NCI-H345 treated with DMSO at 0.1 percent for 48 hours (cell line): ENCODE results near the gene SLC66A1.
A peak's percentile ranks its signal among the peaks of the same experiment; 100 is the strongest.

Experiments
- DNase-seq: peaks from one replicate; lab custom pipeline; 2025; ENCODE audit not compliant: unreplicated experiment; lab: John Stamatoyannopoulos, UW

SLC66A1 gene

DNA sequence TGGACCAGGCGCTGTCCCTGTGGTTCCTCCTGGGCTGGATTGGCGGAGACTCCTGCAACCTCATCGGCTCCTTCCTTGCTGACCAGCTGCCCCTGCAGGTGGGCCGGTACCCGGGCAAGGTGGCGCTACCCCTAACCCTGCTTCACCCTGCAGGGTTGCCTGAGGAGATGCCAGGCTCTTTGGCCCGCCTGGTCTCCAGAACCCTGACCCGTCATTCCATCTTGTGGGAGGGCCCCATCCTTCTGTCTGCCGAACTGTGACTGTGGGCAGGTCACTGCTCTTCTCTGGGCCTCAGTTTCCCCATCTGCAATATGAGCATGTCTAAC is 12.5 kb downstream of the SLC66A1 start:
- DNase-seq: no peak

DNA sequence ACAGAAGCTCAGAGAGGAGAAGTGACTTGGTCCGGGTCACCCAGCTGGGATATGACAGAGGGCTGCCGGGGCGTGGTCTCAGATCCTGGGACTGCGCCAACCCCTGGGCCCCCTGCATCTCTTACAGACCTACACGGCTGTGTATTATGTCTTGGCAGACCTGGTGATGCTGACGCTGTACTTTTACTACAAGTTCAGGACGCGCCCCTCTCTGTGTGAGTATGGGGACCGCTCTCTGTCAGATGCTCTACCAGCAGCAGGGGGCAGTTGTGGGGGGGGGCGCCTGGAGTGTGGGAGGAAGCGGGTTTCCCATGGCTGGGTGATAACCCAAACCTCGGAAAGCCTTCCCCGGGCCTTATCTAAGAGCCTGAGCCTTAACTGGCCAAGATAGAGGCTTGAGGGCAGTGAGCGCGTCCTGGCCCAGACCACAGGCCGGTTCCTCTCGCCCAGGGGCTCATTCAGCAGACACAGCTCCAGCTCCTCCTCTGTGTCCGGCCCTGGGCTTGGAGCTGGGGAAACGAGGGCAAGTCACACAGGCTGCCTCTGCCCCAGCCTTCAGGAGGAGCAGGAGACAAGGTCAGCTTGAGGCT is 13.3 kb downstream of the SLC66A1 start:
- no peak for DNase-seq

DNA sequence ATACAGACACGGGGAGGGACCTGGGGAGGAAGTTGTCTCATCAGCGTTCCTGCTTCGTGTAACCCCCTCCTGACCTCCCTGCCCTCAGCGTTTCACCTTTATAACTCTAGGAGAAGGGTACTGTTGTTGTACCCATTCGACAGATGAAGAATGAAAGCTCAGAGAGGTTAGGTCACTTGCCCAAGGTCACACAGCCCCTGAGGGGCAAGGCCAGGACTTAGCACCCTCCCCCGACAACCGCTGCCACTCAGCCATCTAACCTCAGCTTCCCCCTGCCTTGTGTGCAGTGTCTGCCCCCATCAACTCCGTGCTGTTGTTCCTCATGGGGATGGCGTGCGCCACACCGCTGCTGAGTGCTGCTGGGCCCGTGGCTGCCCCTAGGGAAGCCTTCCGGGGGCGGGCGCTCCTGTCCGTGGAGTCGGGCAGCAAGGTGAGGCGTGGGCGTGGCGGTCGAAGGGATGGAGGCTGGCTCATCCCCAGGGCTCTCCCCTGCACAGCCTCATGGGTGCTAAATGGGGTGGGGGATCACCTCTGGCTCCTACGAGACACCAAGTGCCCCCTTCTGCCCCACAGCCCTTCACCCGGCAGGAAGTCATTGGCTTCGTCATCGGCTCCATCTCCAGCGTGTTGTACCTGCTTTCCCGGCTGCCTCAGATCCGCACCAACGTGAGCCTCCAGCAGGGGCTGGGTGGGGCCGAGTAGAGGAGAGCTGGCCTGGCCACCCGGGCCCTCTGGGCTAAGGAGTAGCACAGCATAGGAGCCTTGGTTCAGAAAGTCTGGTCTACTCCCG is 14.0 kb downstream of the SLC66A1 start:
- no peak for DNase-seq

DNA sequence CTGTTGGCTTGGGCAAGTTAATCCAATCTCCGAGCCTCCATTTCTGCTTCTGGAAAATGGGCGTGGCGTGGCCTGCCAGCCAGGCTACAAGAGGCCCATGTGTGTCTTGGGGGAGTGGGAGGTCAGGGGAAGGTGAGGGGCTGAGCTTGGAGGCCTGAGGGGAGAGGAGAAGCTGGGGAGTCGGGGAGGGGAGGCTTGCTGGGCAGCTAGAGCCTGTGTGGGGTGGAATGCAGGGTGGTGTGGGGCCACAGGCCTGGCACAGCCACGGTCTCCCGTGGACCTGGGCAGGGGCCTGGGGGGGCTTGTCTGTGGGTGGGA is 14.6 kb downstream of the SLC66A1 start:
- DNase-seq: no peak

DNA sequence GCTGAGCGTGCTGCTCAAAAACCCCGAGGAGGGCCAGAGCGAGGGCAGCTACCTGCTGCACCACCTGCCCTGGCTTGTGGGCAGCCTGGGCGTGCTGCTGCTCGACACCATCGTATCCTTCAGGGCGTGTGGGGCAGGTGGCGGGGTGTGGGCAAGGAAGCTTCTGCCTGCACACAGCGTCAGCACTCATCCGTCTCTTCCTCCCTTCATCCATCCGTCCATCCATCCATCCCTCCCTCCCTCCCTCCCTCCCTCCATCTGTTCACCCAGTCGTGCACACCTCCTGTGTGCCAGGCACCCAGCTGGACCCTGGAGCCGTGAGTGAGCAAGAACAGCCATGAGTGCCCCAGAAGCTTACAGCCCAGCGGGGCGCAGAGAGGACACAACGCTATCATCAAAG is 15.2 kb downstream of the SLC66A1 start:
- no peak for DNase-seq

DNA sequence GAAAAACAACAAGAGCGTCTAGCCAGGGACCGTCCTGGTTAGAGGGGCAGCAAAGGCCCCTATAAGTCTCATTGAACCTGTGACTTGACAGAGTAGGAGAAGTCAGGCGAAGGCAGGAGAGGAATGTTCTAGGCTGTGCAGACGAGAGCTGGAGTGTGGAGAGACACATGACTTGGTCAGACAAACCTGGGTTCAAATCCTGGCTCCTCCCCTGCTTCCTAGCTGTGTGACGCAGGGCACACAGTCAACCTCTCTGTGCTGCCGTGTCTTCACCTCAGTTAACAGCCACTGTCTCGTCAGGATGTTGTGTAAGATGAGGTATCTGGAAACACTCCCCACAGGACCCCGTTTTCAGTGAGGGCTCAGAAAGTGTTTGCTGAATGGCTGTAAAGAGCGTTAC is 15.6 kb downstream of the SLC66A1 start:
- DNase-seq: no peak

DNA sequence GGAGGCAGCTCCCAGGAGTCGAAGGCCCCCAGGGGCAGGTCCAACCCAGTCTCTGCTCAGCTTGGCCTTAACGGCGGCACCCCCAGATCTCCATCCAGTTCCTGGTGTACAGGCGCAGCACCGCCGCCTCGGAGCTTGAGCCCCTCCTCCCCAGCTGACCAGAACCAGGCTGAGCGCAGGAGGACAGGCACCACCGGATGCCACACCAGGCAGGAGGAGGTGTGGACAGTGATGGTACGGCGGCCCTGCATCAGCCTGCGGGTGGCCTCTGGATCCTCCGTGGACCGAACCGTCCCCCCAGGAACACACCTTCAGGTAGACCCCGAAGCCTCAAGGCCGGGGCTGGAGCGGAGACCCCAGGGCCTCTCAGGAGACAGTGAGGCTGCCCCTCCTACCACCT is 16.4 kb downstream of the SLC66A1 start:
- no peak for DNase-seq

DNA sequence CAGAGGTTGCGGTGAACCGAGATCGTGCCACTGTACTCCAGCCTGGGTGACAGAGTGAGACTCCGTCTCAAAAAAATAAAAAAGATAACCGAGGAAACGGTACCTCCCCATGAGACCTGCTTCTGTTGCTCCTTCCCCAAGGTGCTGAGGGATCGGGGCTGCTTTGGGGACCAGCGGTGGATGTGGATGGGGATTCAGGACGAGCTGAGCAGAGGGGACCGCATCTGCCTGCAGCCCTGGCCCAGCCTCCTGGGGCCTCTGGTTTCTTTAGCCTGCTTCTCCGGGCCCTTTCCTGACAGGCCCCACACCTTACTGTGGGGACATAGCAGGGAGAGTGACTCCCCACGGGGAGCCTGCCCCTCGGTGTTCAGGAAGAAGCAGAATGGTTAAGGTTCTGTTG is 17.1 kb downstream of the SLC66A1 start:
- DNase-seq: no peak

DNA sequence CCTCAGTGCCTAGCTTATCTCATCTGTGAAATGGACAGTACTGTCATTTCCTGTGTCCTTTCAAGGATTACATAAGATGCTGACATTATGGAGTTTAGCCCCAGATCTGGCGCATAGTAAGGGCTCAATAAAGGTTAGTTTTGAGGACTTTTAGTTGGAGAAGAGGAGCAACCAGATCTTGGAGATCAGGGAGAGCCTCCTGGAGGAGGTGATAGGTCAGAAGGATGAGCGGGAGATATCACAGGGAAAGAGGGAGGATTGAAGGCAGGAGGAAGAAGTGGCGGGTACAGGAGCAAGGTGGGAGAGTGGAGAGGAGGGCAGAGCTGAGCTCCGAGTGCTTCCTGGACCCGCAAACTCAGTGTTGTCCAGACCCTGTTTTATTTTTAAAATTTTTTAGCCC is 17.5 kb downstream of the SLC66A1 start:
- DNase-seq: no peak

DNA sequence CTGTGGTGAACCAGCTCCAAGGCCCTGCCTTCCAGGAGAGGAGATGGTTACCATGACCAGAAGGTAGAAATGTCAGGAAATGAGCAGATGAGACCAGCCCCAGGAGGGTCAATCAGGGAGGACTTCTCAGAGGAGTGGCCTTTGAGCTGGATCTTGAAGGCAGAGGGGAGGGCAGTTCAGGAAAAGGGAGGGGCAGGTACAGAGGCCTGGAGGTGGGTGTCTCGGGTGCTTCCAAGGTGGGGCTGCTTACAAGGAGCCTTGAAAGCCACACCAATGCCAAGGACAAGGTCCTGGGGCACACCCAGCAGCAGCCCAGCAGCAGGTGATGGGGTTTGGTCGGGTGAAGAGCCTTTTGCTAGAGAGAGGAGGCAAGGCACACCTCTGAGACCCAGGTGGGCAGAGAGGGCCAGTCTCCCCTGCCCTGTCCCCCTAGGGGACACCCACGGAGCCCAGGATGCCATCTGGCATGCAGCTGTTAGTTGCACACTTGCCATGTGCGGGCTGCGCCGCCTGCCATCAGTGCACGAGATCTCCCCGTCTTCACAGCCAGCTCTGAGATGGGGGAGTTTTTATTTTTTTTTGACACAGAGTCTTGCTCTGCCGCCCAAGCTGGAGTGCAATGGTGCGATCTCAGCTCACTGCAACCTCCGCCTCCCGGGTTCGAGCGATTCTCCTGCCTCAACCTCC is 18.5 kb downstream of the SLC66A1 start:
- no peak for DNase-seq

DNA sequence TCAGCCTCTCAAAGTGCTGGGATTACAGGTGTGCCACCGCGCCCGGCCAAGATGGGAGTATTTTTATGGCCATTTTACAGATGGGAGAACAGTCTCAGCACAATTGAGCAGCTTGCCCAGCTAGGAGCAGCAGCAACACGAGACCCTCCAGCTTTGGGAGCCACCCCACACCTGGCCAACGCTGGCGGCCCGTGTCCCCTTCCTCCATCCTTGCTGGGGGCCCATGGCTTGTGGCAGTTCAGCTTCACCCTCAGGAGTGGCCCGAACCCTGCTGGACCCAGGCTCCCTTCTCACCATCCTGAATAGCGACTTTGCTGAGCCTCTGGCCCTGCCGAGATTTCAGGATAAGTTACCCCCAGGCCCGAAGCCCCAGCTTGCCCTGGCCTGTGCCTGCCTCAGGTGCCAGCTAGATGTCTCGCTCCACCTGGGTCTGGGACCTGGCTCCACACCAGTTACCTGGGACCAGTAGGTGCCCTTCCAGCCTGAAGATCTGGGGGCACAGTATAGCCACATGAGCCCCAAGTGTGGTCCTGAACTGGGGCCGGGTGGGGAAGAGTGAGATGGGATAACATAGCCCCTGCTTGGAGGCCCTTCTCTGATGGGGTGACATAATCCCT is 19.2 kb downstream of the SLC66A1 start:
- DNase-seq: no peak

DNA sequence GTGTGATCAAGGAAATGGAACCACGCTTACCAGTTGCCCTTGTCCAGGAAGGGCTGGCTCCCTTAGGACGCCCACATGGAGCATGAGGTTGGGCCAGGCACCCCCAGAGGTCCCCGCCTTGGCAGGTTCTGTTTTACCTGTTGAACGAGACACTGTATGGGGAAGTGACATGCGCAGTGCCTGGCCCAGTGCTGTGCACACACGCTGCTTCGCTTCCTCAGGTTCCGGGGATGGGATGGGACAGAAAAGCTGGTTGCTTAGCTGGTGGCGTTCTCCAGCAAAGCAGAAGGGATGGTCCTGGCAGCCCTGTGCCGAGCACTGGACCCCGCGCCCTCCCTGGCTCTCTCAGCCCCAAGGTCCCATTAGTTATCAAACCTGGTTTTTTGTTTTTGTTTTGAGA is 20.7 kb downstream of the SLC66A1 start:
- DNase-seq: no peak

DNA sequence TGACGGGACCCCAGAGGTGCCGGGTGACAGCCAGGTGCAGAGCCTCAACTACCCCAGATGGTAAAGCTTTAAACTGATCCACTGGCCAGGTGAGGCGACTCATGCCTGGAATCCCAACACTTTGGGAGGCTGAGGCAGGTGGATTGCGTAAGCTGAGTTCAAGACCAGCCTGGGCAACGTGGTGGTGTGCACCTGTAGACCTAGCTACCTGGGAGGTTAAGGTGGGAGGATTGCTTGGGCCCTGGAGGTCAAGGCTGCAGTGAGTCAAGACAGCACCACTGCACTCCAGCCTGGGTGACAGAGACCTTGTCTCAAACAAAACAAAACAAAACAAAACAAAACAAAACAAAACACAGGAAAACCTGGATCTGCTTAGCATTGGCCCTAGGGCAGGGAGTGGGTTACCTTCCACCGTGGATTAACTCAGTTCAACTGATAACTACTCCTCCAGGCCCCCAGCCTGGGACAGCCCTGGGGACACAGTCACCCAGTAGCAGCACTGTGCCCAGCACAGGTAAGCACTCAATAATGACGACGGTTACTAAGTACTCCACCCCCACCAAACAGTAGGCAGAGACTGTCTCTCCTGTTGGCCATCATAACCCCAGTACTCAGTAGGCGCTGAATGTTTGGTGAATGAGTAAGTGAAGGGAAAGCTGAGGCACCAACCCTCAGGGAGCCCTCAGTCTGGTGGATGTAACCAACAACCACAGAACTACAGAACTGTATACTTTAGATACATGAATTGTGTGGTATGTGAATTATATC is 21.6 kb downstream of the SLC66A1 start:
- no peak for DNase-seq

DNA sequence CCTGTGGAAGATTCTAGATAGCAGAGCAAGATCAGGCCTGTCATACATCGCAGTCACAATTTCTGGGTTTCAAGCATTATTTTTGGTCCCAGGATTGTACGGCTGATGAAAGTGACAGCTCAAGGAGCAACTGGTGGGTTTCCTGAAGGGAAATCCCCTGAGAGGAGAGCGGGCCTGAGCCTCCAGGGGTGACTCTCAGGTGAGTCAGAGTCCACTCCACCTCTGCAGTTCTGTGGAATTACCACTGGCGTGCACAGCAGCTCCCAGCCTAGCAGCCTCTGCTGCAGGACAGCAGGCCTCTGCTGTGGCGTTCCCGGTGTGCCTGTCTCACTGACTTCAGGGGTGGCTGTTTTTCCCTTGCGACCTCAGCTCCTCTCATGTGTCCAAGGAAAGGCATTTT is 24.4 kb downstream of the SLC66A1 start:
- no peak for DNase-seq

DNA sequence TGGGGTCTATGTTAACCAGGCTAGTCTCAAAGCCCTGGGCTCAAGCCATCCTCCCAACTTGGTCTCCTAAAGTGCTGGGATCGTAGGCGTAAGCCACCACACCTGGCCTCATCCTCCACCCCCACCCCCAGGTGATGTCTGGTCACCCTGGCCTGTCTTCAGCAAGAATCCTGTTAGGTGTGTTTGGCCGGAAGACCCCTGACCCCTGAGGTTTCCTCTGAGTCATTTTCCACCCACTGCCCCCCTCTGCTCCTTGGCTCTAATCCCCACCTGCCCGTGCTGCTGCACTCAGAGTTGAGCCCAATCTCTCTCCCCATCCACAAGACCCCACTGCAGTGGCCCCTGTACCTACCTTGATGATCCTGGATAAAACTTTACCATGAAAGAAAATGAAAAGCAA is 25.2 kb downstream of the SLC66A1 start:
- DNase-seq: no peak

DNA sequence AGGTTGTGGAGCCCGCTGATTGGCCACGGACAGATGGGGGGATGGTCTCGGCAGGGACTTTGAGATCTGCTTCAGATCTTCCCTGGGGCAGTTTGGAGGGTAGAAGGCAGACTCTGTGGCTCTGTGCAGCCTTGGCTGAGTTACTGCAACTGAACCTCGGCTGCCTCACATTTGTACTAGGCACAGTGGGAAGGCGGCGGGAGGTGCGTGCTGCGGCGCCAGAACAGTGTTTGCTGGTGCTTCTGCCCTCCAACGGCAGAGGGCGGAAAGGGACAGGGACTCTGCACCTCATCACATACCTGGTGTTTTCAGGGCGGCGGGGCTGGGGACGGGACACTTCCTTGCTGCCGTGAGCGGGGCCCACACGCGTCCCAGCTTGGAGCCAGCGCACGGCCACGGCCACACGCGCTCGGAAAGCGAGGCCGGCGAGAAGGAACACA is 26.2 kb downstream of the SLC66A1 start:
- peak; percentile 58 for DNase-seq

DNA sequence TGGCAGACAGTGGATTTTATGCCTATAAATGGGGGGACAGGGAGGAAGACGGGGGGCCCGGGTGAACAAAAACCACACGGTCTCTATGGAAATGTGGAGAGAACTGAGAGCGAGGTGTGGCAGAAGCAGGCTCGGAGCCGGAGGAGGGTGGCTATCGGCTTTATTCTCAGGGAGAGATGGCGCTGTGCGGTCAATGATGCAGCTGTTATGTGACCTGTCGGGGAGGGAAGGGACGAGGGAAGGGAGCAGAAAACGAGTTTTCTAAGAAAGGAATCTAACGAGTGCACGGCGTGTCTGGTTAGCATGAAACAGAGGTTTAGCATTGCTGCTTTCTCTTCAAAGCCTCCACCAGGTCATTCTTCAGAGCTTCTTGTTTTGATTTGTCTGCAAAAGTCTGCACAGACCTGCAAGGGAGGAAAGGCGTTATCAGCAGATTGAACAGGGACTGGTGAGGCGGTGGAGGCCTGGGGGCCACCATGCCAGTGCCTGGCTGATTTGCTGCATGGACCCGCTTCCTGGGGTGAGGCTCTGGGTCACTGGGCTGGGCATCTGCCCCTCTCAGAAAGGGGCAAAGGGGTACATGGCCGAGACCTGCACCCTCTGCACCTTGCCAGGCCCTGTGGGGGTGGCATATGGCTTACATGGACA is 27.2 kb downstream of the SLC66A1 start:
- DNase-seq: no peak

DNA sequence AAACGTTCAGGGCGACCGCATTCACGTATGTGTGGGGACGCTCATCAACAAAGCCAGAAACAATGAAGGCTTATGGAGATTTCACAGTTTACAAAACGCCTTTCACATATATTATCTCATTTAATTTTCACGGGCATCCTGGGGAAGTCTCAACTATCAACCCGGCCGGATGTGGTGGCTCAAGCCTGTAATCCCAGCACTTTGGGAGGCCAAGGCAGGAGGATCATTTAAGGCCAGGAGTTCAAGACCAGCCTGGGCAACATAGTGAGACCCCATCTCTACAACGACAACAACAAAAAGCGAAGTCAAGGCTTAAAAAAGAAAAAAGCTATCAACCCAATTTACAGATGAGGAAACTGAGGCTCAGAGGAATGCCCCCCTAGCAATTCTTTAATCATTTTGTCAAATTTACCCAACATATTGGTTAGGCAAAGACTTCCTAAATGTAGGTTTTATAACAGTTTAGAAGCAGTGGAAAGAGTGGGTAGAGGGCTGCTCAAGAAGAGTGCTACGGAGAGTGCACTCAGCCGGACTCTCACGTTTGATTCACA is 28.3 kb downstream of the SLC66A1 start:
- DNase-seq: no peak

DNA sequence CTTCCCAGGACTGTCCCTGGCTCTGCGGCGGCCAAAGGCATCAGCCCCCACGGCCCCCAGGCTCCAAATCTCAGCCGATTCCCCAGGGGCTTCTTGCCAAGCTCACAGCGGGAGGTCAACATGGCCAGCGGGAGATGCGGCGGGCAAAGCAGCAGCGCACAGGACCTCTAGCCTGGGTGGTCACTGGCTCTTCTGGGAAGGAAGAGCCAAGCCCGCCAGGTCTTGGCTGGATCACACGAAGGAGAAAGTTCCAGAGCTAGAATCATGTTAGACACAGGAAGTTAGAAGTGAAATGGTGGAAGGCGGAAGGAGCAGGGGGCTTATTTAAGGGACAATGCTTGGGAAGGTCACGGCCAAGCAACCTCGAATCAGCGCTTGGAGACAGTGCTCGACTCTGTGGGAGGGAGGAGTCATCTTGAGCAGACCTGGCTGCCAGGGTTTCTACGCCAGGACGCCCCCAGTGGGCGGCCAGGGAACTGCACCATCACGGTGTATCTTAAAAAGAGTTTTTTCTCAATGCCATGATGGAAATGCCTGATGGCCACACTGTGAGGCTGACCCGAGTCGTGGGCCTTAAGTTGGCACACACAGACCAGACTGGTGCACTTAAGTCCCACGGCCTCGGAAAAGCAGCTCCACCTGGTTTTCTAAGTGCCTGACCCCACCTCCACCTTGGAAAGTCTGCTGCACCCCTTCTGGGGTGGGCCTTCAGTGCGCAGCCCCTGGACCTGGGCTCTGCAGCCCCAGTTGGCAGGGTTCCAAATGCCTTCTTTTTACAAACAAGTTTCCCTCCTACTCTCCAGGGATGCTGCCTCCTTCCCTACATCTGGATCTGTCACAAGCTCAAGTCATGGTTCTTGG is 29.3 kb downstream of the SLC66A1 start:
- DNase-seq: no peak
